ES-I3 (cell line): ENCODE results near the gene B3GALT5.

ENCODE experiments used
- H3K36me3 ChIP-seq: 2 replicates; pipeline ENCODE4 v1.6.1; 2013; ENCODE audit warnings: mild to moderate bottlenecking, low read length, control low read depth, moderate library complexity; ENCODE audit not compliant: insufficient read depth
- H3K4me1 ChIP-seq: 2 replicates; pipeline ENCODE4 v1.6.1; 2013; ENCODE audit warnings: mild to moderate bottlenecking, control low read depth, low read length; ENCODE audit not compliant: insufficient read depth
- H3K9ac ChIP-seq: 2 replicates; pipeline ENCODE4 v1.6.1; 2013; ENCODE audit warnings: low read depth, mild to moderate bottlenecking, low read length, moderate library complexity
- H3K9me3 ChIP-seq: 2 replicates; pipeline ENCODE4 v1.6.1; 2013; ENCODE audit warnings: mild to moderate bottlenecking, low read length, moderate library complexity; ENCODE audit not compliant: control insufficient read depth, insufficient read depth

Gene B3GALT5

GRCh38 chr21:39696196-39696595, 83.5 kb downstream of the B3GALT5 start:
- peaks cover 2% of the 10 kb centered on the region; the same call in 1 of the 2 replicates for H3K9me3 ChIP-seq
- no peaks in the 10 kb centered on the region for H3K36me3 ChIP-seq
- H3K4me1 ChIP-seq, result no peaks in the 10 kb centered on the region
- H3K9ac ChIP-seq, result no peak overlapping the region

- Histone ChIP-seq H3K9me3 (no peaks in the 10 kb centered on the region), H3K4me1 (no peaks in the 10 kb centered on the region), H3K36me3 (no peaks in the 10 kb centered on the region), H3K9ac (no peak overlapping the region)
These were observed 83.9 kb downstream of the B3GALT5 start for GRCh38 chr21:39696618-39697017.

- peaks cover 8% of the 10 kb centered on the region for H3K9me3 ChIP-seq
These were observed 87.6 kb downstream of the B3GALT5 start for GRCh38 chr21:39700318-39700717.

GRCh38 chr21:39703578-39703977, 90.8 kb downstream of the B3GALT5 start:
- no peak overlapping the region for H3K9ac ChIP-seq
- H3K9me3 ChIP-seq, result peaks cover 18% of the 10 kb centered on the region
- no peaks in the 10 kb centered on the region for H3K36me3 ChIP-seq
- H3K4me1 ChIP-seq, result peaks cover 17% of the 10 kb centered on the region; the same call in 1 of the 2 replicates

More at GRCh38 chr21:39700318-39700717, 87.6 kb downstream of the B3GALT5 start:
- H3K4me1 ChIP-seq, result no peaks in the 10 kb centered on the region
- H3K9ac ChIP-seq, result no peak overlapping the region
- no peaks in the 10 kb centered on the region for H3K36me3 ChIP-seq

GRCh38 chr21:39705849-39706248, 93.1 kb downstream of the B3GALT5 start:
- Histone ChIP-seq H3K9ac (no peak overlapping the region), H3K9me3 (peaks cover 18% of the 10 kb centered on the region), H3K36me3 (no peaks in the 10 kb centered on the region), H3K4me1 (peaks cover 18% of the 10 kb centered on the region; the same call in 1 of the 2 replicates)

- Histone ChIP-seq H3K9me3 (peaks cover 18% of the 10 kb centered on the region), H3K4me1 (peaks cover 18% of the 10 kb centered on the region; the same call in 1 of the 2 replicates), H3K9ac (no peak overlapping the region), H3K36me3 (no peaks in the 10 kb centered on the region)
These were observed 94.6 kb downstream of the B3GALT5 start for GRCh38 chr21:39707316-39707715.

- H3K36me3 ChIP-seq, result no peaks in the 10 kb centered on the region
- peaks cover 6% of the 10 kb centered on the region; the same call in 1 of the 2 replicates for H3K9me3 ChIP-seq
- no peak overlapping the region for H3K9ac ChIP-seq
- H3K4me1 ChIP-seq, result peaks cover 18% of the 10 kb centered on the region; the same call in 1 of the 2 replicates
These were observed 98.1 kb downstream of the B3GALT5 start for GRCh38 chr21:39710866-39711265.

GRCh38 chr21:39712273-39712672, 99.5 kb downstream of the B3GALT5 start:
- Histone ChIP-seq H3K4me1 (peaks cover 12% of the 10 kb centered on the region; the same call in 1 of the 2 replicates), H3K36me3 (no peaks in the 10 kb centered on the region), H3K9me3 (no peaks in the 10 kb centered on the region), H3K9ac (no peak overlapping the region)

GRCh38 chr21:39712976-39713375, 100.2 kb downstream of the B3GALT5 start:
- H3K4me1 ChIP-seq, result peaks cover 7% of the 10 kb centered on the region; the same call in 1 of the 2 replicates
- no peak overlapping the region for H3K9ac ChIP-seq
- no peaks in the 10 kb centered on the region for H3K36me3 ChIP-seq
- H3K9me3 ChIP-seq, result no peaks in the 10 kb centered on the region

- no peaks in the 10 kb centered on the region for H3K9me3 ChIP-seq
- no peak overlapping the region for H3K9ac ChIP-seq
These were observed 101.2 kb downstream of the B3GALT5 start for GRCh38 chr21:39713905-39714304.

GRCh38 chr21:39714331-39714730, 101.6 kb downstream of the B3GALT5 start:
- H3K36me3 ChIP-seq, result no peaks in the 10 kb centered on the region
- H3K9me3 ChIP-seq, result no peaks in the 10 kb centered on the region
- no peaks in the 10 kb centered on the region for H3K4me1 ChIP-seq
- no peak overlapping the region for H3K9ac ChIP-seq

More at GRCh38 chr21:39713905-39714304, 101.2 kb downstream of the B3GALT5 start:
- no peaks in the 10 kb centered on the region for H3K4me1 ChIP-seq
- H3K36me3 ChIP-seq, result no peaks in the 10 kb centered on the region

- H3K36me3 ChIP-seq, result no peaks in the 10 kb centered on the region
- no peaks in the 10 kb centered on the region for H3K4me1 ChIP-seq
- H3K9me3 ChIP-seq, result no peaks in the 10 kb centered on the region
- H3K9ac ChIP-seq, result no peak overlapping the region
These were observed 103.2 kb downstream of the B3GALT5 start for GRCh38 chr21:39715804-39716397.

- no peaks in the 10 kb centered on the region for H3K36me3 ChIP-seq
These were observed 107.5 kb downstream of the B3GALT5 start for GRCh38 chr21:39720126-39720778.

GRCh38 chr21:39721885-39722284, 109.1 kb downstream of the B3GALT5 start:
- Histone ChIP-seq H3K4me1 (no peaks in the 10 kb centered on the region), H3K9me3 (no peaks in the 10 kb centered on the region), H3K9ac (no peak overlapping the region), H3K36me3 (no peaks in the 10 kb centered on the region)

More at GRCh38 chr21:39720126-39720778, 107.5 kb downstream of the B3GALT5 start:
- H3K9ac ChIP-seq, result no peak overlapping the region
- no peaks in the 10 kb centered on the region for H3K4me1 ChIP-seq
- no peaks in the 10 kb centered on the region for H3K9me3 ChIP-seq
